GM12873 (cell line): ENCODE results near the gene ZNF302.

Experiments
- CTCF ChIP-seq: IDR thresholded peaks from 2 replicates; pipeline ENCODE4 v1.5.1; 2012; ENCODE audit warnings: low read depth, mild to moderate bottlenecking, moderate library complexity, low read length, control low read depth; ENCODE audit not compliant: insufficient read depth; ENCODE audit errors: missing control alignments

The ZNF302 gene

GRCh38 chr19:34675919-34676318, 1.6 kb upstream of the ZNF302 start:
- no peak for TF ChIP-seq CTCF

- TF ChIP-seq CTCF: peak; percentile 38
These were observed 637 bp upstream of the ZNF302 start, which contains the start of gene SCGB2B2 for GRCh38 chr19:34676697-34677385. Gene SCGB2B2 (minus strand): TSS chr19:34677159. CDS start chr19:34594563, 82,596 bp downstream.

- TF ChIP-seq CTCF: no peak
These were observed 571 bp downstream of the ZNF302 start for GRCh38 chr19:34678085-34678412.

GRCh38 chr19:34678421-34678820, 943 bp downstream of the ZNF302 start:
- no peak for TF ChIP-seq CTCF

- no peak for TF ChIP-seq CTCF
These were observed 4.0 kb downstream of the ZNF302 start for GRCh38 chr19:34681478-34681877.

GRCh38 chr19:34686455-34686854, 9.0 kb downstream of the ZNF302 start:
- no peak for TF ChIP-seq CTCF

- TF ChIP-seq CTCF: no peak
These were observed 9.9 kb downstream of the ZNF302 start for GRCh38 chr19:34687348-34687747.

GRCh38 chr19:34688592-34688991, 11.1 kb downstream of the ZNF302 start:
- no peak for TF ChIP-seq CTCF
